IPS-11a (cell line): ENCODE measurements around the gene DSTN.

ENCODE experiments used
- H3K4me3 ChIP-seq: one replicate; pipeline ENCODE4 v1.5.1; 2013; ENCODE audit warnings: low read depth, low read length, control low read depth

DSTN gene

GRCh38 chr20:17579369-17580039 is 9.6 kb downstream of the DSTN start:
- H3K4me3 ChIP-seq, result no peak overlapping the region

- H3K4me3 ChIP-seq, result no peak overlapping the region
These were observed 11.0 kb downstream of the DSTN start for GRCh38 chr20:17580895-17581294.

- no peak overlapping the region for H3K4me3 ChIP-seq
These were observed 13.3 kb downstream of the DSTN start for GRCh38 chr20:17583126-17583525.

- no peak overlapping the region for H3K4me3 ChIP-seq
These were observed 14.8 kb downstream of the DSTN start for GRCh38 chr20:17584689-17585088.

- H3K4me3 ChIP-seq, result no peak overlapping the region
These were observed 16.4 kb downstream of the DSTN start for GRCh38 chr20:17586250-17586649.

- H3K4me3 ChIP-seq, result no peak overlapping the region
These were observed 17.3 kb downstream of the DSTN start for GRCh38 chr20:17587148-17587547.

GRCh38 chr20:17587824-17588223 is 17.9 kb downstream of the DSTN start:
- no peak overlapping the region for H3K4me3 ChIP-seq

GRCh38 chr20:17589161-17589834 is 19.4 kb downstream of the DSTN start:
- H3K4me3 ChIP-seq, result no peak overlapping the region

- H3K4me3 ChIP-seq, result no peak overlapping the region
These were observed 20.4 kb downstream of the DSTN start for GRCh38 chr20:17590245-17590644.

GRCh38 chr20:17593902-17594301 is 24.0 kb downstream of the DSTN start:
- no peak overlapping the region for H3K4me3 ChIP-seq

- H3K4me3 ChIP-seq, result no peak overlapping the region
These were observed 24.6 kb downstream of the DSTN start for GRCh38 chr20:17594443-17594842.

- H3K4me3 ChIP-seq, result no peak overlapping the region
These were observed 26.0 kb downstream of the DSTN start for GRCh38 chr20:17595856-17596255.

GRCh38 chr20:17598013-17598550 is 28.2 kb downstream of the DSTN start:
- no peak overlapping the region for H3K4me3 ChIP-seq

GRCh38 chr20:17601957-17602356 is 32.1 kb downstream of the DSTN start:
- H3K4me3 ChIP-seq, result no peak overlapping the region

GRCh38 chr20:17602493-17602892 is 32.6 kb downstream of the DSTN start:
- no peak overlapping the region for H3K4me3 ChIP-seq

GRCh38 chr20:17605131-17605660 is 35.3 kb downstream of the DSTN start:
- H3K4me3 ChIP-seq, result no peak overlapping the region

- no peak overlapping the region for H3K4me3 ChIP-seq
These were observed 36.1 kb downstream of the DSTN start for GRCh38 chr20:17606001-17606400.

- H3K4me3 ChIP-seq, result no peak overlapping the region
These were observed 39.0 kb downstream of the DSTN start for GRCh38 chr20:17608701-17609497.

GRCh38 chr20:17609811-17610377 is 40.0 kb downstream of the DSTN start:
- no peak overlapping the region for H3K4me3 ChIP-seq

GRCh38 chr20:17610566-17611289 is 40.9 kb downstream of the DSTN start:
- no peak overlapping the region for H3K4me3 ChIP-seq

- no peak overlapping the region for H3K4me3 ChIP-seq
These were observed 41.3 kb downstream of the DSTN start for GRCh38 chr20:17611290-17611539.
